GM12801 (cell line): Measurements from ENCODE around the gene ATE1.

ENCODE experiments used
- CTCF ChIP-seq: IDR thresholded peaks from one replicate; pipeline ENCODE4 v1.5.1; 2011; ENCODE audit warnings: control low read depth; ENCODE audit not compliant: insufficient read length; ENCODE audit errors: extremely low read depth

ATE1 gene

DNA sequence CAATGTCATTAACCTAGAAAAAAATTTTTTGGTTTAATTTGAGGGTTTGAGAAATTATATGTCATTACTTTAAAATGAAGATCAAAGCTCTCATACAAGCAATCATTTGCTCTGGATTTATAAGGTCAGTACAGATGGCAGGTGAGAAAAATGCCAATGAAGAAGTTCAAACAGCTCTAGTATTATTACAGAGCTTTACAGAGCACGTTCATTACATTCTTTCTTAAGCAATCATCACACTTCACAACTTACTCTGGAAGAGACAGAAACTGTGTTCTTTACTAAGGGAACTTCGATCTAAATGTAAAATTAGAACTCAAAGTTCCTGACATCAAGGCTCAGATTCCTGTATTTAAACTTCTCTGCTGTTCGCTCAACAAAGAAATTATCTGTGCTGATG lies 153.4 kb downstream of the ATE1 start:
- no peak for TF ChIP-seq CTCF

GRCh38 chr10:121772884-121773283 lies 154.9 kb downstream of the ATE1 start:
- no peak for TF ChIP-seq CTCF

DNA sequence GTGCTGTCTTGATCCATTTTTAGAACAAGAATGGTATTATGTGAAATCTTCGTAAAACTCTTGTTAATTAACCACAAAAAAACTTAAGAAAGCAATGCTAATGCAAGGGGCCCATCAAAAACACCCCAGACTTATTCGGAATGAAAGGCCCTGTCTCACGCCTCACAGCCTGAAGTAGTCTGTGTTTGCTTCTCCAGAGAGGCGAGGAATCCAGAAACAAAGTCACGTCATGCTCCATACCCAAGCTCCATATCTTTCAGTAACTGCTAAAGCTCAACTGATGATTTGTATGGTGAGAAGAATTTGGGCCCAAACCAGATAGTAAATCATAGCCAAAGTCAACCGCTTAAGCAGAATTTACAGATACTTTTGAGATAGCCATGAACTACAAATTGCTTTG lies 155.4 kb downstream of the ATE1 start:
- no peak for TF ChIP-seq CTCF

GRCh38 chr10:121771966-121772365 lies 155.9 kb downstream of the ATE1 start:
- TF ChIP-seq CTCF = no peak

DNA sequence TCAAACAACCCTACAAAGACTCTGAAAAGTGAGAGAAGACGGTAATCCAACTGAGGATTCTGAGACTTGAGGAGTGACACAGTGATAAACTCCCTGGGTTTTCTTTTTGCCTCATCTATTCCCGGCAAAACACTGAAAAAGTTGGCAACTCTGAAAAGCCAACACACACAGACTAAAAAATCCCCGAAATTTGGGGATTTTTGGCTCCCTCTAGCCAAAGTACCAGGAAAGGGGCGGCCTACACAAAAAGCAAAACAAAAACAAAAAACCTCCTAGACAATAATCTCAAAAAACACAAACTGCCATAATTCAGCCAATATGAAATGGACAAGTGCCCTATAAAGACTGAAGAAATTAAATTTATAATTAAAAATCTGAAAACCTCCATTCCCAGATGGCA lies 161.4 kb downstream of the ATE1 start:
- TF ChIP-seq CTCF = no peak

DNA sequence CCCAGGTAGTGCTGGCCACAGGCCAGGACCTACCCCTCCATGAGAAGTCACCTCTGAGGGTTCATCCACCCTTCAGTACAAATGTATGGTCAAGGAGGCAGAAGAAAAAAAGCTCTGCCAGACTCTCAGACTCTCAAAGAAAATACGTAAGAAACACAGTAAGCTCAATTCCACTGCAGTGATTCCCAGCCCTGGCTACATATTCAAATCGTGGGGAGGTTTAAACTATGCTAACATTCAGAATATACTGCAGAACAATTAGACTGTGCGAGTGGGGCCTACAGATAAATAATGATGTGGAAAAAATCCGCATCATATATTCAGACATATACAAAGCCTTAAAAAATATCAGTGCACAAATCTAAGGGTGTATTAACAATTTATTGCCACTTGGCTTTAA lies 162.6 kb downstream of the ATE1 start:
- TF ChIP-seq CTCF = no peak

- TF ChIP-seq CTCF = no peak
Observed at GRCh38 chr10:121764233-121764942, 163.4 kb downstream of the ATE1 start.
